DND-41 (cell line): Measurements from ENCODE around the gene MBTD1.
"Not testable (repeated sequence)": the region's sequence is repeated elsewhere in the genome, so short reads cannot be mapped to it uniquely, and the experiment has no call there.

Experiments
- ATAC-seq: fragments of 200-7000 bp; cut with Tn5 transposase; 3 replicates; pipeline ENCODE4 v1.9.1; 2021; ENCODE audit warnings: low read depth; ENCODE audit not compliant: insufficient read depth
- DNase-seq: peaks from one replicate; pipeline ENCODE4 v3.0.0-alpha.2; 2020
- H2AFZ ChIP-seq: 2 replicates; pipeline ENCODE4 v1.6.0; 2012; ENCODE audit warnings: low read depth, low read length
- H3K27ac ChIP-seq: 2 replicates; pipeline ENCODE4 v1.5.1; 2012; ENCODE audit warnings: low read length, inconsistent platforms
- H3K27me3 ChIP-seq: fragments of 200-600 bp; sonication (generic); 2 replicates; pipeline ENCODE4 v1.6.0; 2012; ENCODE audit warnings: low read length, mild to moderate bottlenecking, inconsistent platforms; ENCODE audit not compliant: insufficient read depth, poor library complexity
- H3K36me3 ChIP-seq: 2 replicates; pipeline ENCODE4 v1.5.1; 2012; ENCODE audit warnings: low read length, inconsistent platforms; ENCODE audit not compliant: insufficient read depth
- H3K4me1 ChIP-seq: 2 replicates; pipeline ENCODE4 v1.5.1; 2012; ENCODE audit warnings: mild to moderate bottlenecking, low read length; ENCODE audit not compliant: insufficient read depth
- H3K4me2 ChIP-seq: 2 replicates; pipeline ENCODE4 v1.6.0; 2012; ENCODE audit warnings: mild to moderate bottlenecking, moderate library complexity, low read length, inconsistent platforms; ENCODE audit not compliant: insufficient read depth
- H3K4me3 ChIP-seq, 2 experiments: fragments of 200-600 bp in 1 of 2; shearing (Covaris generic) in 1 of 2; 2 replicates each; pipeline ENCODE4 v1.5.1; 2012 to 2016; ENCODE audit warnings: inconsistent platforms in 2 of 2, low read length in 2 of 2, mild to moderate bottlenecking in 2 of 2, low read depth in 1 of 2, moderate library complexity in 1 of 2
- H3K79me2 ChIP-seq: 2 replicates; pipeline ENCODE4 v1.6.0; 2012; ENCODE audit warnings: low read length, inconsistent platforms; ENCODE audit not compliant: insufficient read depth
- H3K9ac ChIP-seq: 2 replicates; pipeline ENCODE4 v1.6.0; 2012; ENCODE audit warnings: low read depth, mild to moderate bottlenecking, inconsistent platforms, low read length, moderate library complexity
- H3K9me3 ChIP-seq: 2 replicates; pipeline ENCODE4 v1.5.1; 2012; ENCODE audit warnings: low read length, moderate library complexity, mild to moderate bottlenecking, inconsistent platforms; ENCODE audit not compliant: insufficient read depth, severe bottlenecking
- H4K20me1 ChIP-seq: 2 replicates; pipeline ENCODE4 v1.6.0; 2012; ENCODE audit warnings: low read length; ENCODE audit not compliant: insufficient read depth
- EZH2 ChIP-seq: IDR thresholded peaks from 3 replicates; pipeline ENCODE4 v1.6.1; 2012; ENCODE audit warnings: borderline replicate concordance, low read depth, mild to moderate bottlenecking, moderate library complexity, low read length, inconsistent platforms; ENCODE audit not compliant: severe bottlenecking
- TF ChIP-seq, protein P1 (sequence below): IDR thresholded peaks from 2 replicates; pipeline ENCODE4 v1.5.1; 2012; ENCODE audit warnings: borderline replicate concordance, low read length, moderate library complexity, mild to moderate bottlenecking; ENCODE audit not compliant: poor library complexity, severe bottlenecking; ENCODE audit errors: extremely low read depth

Gene MBTD1

DNA sequence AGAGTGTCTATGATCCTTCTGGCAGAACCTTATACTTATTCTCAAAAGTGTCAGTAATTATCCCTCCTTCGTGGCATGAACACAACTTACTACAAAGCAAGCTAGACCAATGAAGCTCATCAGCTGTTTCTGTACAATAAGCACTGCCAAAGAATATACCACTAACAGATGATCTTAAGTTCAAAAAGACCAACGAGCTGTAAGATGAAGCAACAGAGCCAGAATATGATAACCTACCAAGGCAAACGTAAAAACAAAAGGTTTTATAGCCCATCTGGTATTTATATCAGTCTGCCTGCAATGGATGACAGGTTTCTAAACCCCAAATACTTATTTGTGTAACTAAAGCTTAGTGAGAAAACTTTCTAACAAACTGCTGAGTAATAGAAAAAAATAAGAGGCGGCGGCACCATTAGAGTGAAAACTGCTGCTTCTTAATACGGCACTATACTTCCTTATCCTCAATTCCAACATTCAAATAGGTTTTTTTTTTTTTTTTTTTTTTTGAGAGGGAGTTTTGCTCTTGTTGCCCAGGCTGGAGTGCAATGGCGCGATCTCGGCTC lies 71.5 kb downstream of the MBTD1 start:
- Histone ChIP-seq H3K9ac (no peak overlapping the region), H3K79me2 (no peaks in the 10 kb centered on the region), H3K4me1 (no peaks in the 10 kb centered on the region), H2AFZ (no peak overlapping the region), H3K27me3 (no peaks in the 10 kb centered on the region), H3K9me3 (no peaks in the 10 kb centered on the region), H4K20me1 (no peaks in the 10 kb centered on the region), H3K4me3 (no peak overlapping the region), H3K4me2 (no peak overlapping the region), H3K27ac (no peak overlapping the region), H3K36me3 (peaks cover 84% of the 10 kb centered on the region)
- TF ChIP-seq, protein P1, sequence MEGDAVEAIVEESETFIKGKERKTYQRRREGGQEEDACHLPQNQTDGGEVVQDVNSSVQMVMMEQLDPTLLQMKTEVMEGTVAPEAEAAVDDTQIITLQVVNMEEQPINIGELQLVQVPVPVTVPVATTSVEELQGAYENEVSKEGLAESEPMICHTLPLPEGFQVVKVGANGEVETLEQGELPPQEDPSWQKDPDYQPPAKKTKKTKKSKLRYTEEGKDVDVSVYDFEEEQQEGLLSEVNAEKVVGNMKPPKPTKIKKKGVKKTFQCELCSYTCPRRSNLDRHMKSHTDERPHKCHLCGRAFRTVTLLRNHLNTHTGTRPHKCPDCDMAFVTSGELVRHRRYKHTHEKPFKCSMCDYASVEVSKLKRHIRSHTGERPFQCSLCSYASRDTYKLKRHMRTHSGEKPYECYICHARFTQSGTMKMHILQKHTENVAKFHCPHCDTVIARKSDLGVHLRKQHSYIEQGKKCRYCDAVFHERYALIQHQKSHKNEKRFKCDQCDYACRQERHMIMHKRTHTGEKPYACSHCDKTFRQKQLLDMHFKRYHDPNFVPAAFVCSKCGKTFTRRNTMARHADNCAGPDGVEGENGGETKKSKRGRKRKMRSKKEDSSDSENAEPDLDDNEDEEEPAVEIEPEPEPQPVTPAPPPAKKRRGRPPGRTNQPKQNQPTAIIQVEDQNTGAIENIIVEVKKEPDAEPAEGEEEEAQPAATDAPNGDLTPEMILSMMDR, result no peak
- TF ChIP-seq EZH2, result no peak
- no peak for ATAC-seq
- no peak for DNase-seq

DNA sequence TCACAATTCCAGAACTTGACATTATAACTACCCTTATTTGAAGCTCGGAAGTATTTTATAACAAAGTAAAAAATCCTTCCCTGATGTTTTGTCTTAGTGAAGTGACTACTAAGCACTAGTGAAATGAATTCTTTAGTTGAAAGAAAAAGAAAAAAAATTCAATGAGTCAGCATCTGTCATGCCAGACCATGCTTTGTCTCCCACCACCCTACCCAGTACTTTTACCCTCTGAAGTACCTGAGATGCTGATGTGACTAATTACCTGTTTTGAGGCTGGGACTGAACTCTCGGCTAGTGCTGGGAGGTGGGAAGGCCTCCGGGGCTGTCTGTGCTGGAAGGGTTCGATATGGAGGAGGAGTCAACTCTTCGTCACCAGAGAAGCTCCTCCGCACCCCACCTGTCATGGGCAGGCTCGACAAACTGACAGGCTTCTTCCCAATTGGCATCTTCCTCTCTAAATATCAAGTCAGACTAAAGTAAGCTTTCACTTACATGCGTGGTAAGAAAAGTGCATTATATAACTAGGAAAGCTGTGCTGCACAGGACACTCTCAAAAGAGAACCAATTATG lies 74.0 kb downstream of the MBTD1 start:
- H2AFZ ChIP-seq, result no peak overlapping the region
- TF ChIP-seq EZH2, result no peak
- TF ChIP-seq, protein P1, result no peak
- peaks cover 83% of the 10 kb centered on the region; the same call in 1 of the 2 replicates for H3K36me3 ChIP-seq
- ATAC-seq, result no peak
- no peaks in the 10 kb centered on the region for H3K79me2 ChIP-seq
- H3K9ac ChIP-seq, result no peak overlapping the region
- no peaks in the 10 kb centered on the region for H3K4me1 ChIP-seq
- H3K4me2 ChIP-seq, result no peak overlapping the region
- no peak overlapping the region for H3K27ac ChIP-seq
- no peaks in the 10 kb centered on the region for H3K27me3 ChIP-seq
- H3K9me3 ChIP-seq, result no peaks in the 10 kb centered on the region
- H4K20me1 ChIP-seq, result no peaks in the 10 kb centered on the region
- H3K4me3 ChIP-seq, result no peak overlapping the region
- no peak for DNase-seq

DNA sequence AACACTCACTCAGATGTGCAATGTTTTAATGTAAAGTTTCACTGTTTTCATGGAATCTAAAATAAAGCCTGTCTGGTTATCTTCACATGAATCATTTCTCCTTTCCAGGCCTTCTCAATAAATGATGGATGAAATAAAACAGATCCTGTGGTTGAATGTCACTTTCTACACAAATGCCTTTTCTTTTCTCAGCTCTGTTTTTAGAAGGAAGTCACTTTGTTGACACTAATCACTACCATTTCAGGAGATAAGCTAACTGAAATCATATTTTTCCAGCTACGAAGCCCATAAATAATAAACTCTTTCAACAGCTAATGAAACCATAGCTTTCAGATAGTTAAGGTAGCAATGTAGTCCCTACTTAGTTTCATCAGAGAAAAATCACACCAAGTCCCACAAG lies 75.7 kb downstream of the MBTD1 start:
- H3K9me3 ChIP-seq, result no peaks in the 10 kb centered on the region
- no peak overlapping the region for H3K9ac ChIP-seq
- H3K4me3 ChIP-seq, result no peak overlapping the region
- H3K79me2 ChIP-seq, result no peaks in the 10 kb centered on the region
- no peaks in the 10 kb centered on the region for H3K27me3 ChIP-seq
- H3K4me2 ChIP-seq, result no peak overlapping the region
- no peak for TF ChIP-seq EZH2
- TF ChIP-seq, protein P1, result no peak
- H2AFZ ChIP-seq, result no peak overlapping the region
- peaks cover 68% of the 10 kb centered on the region; the same call in 1 of the 2 replicates for H3K36me3 ChIP-seq
- no peak overlapping the region for H3K27ac ChIP-seq
- ATAC-seq, result no peak
- H3K4me1 ChIP-seq, result no peaks in the 10 kb centered on the region
- DNase-seq, result no peak
- H4K20me1 ChIP-seq, result no peaks in the 10 kb centered on the region

DNA sequence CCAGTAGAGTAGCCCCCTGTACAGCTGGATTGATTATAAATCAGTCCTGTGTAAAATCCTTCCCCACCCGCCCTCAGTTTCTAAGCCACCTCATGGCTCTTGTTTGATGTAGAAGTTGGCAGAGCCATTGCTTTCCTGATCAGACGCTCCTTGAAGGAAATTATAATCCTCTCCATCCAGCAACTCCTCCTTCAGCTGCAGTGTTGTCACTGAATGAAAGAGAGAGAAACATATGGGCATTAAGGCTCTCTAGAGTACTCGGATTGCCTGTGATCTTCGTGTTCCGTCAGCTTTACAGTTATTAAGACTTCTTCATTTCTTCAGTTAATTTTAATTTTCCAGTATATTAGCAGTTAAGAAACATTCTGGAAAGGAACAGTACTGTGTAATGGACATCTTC lies 79.4 kb downstream of the MBTD1 start:
- no peak overlapping the region for H3K4me2 ChIP-seq
- TF ChIP-seq, protein P1, result no peak
- no peak for TF ChIP-seq EZH2
- DNase-seq (no peak), ATAC-seq (no peak)
- H3K79me2 ChIP-seq, result no peaks in the 10 kb centered on the region
- H3K27me3 ChIP-seq, result no peaks in the 10 kb centered on the region
- no peak overlapping the region for H2AFZ ChIP-seq
- peaks cover 51% of the 10 kb centered on the region; the same call in 1 of the 2 replicates for H3K36me3 ChIP-seq
- no peak overlapping the region for H3K9ac ChIP-seq
- no peak overlapping the region for H3K27ac ChIP-seq
- H3K4me3 ChIP-seq, result no peak overlapping the region
- no peaks in the 10 kb centered on the region for H3K4me1 ChIP-seq
- H4K20me1 ChIP-seq, result no peaks in the 10 kb centered on the region
- H3K9me3 ChIP-seq, result no peaks in the 10 kb centered on the region

DNA sequence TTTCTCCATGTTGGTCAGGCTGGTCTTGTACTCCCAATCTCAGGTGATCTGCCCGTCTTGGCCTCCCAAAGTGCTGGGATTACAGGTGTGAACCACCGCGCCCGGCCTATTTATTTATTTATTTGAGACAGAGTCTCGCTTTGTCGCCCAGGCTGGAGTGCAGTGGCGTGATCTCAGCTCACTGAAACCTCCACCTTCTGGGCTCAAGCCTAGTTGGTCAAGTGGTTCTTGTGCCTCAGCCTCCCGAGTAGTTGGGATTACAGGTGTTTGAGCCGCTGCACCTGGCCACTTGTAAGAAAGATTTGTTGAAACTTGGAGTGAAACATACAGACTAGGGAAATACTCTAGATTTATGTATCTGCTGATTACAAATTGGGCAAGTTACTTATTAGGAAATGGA lies 87.8 kb downstream of the MBTD1 start:
- H3K9me3 ChIP-seq, H2AFZ ChIP-seq, H3K9ac ChIP-seq, DNase-seq, H3K27me3 ChIP-seq, ATAC-seq, H3K27ac ChIP-seq, H3K4me3 ChIP-seq, H3K4me2 ChIP-seq: not testable (repeated sequence)
- H3K79me2 ChIP-seq, result peaks cover 25% of the 10 kb centered on the region
- peaks cover 16% of the 10 kb centered on the region for H3K4me1 ChIP-seq
- H4K20me1 ChIP-seq, result peaks cover 29% of the 10 kb centered on the region; the same call in 1 of the 2 replicates
- H3K36me3 ChIP-seq, result peaks cover 66% of the 10 kb centered on the region
